Spleen (tissue), 7 donors: ENCODE data around the gene LTBP2.

Source experiments
- CTCF ChIP-seq, 11 experiments: fragments of 200-600 bp in 7 of 11; fragments of 450-650 bp in 4 of 11; sonication (generic) in 4 of 11; IDR thresholded peaks in 8 of 11; conservative IDR thresholded peaks in 3 of 11; 1 replicate in 7 of 11; 2 replicates in 4 of 11; pipeline versions ENCODE4 v1.4.0 to v1.8.0; 2016 to 2021; ENCODE audit warnings: antibody characterized with exemption in 11 of 11, inconsistent platforms in 4 of 11, mild to moderate bottlenecking in 1 of 11
- POLR2A ChIP-seq, 3 donors: fragments of 450-650 bp; IDR thresholded peaks; one replicate each; pipeline ENCODE4 v1.5.1; 2017; ENCODE audit warnings: antibody characterized with exemption in 3 of 3, mild to moderate bottlenecking in 1 of 3
- donor health status: DM: no; HTN: no; CAD: no; lungs with moderate emphysema.
- donor health status: DM: no; HTN: no; CAD: no.
- donor health status: DM: no; HTN: no; CAD: no.

- TF ChIP-seq CTCF (IDR thresholded peaks at IDR 0.05 in 8 of 11, conservative IDR thresholded peaks at IDR 0.05 in 3 of 11) (no peak), POLR2A (IDR thresholded peaks at IDR 0.05) (no peak)
These were observed 18.6 kb downstream of the LTBP2 start for GRCh38 chr14:74593241-74593953.
